Liver (tissue), 9 donors: Measurements from ENCODE around the gene LAMC3. TPM values are rescaled to one million over a fixed set of nuclear protein-coding genes. Genes with fewer than 3 reads are reported as not detected.
A peak's percentile ranks its signal among the peaks of the same experiment; 100 is the strongest.

Experiments
- DNase-seq: peaks from one replicate; pipeline ENCODE4 v3.0.0-alpha.2; 2017; ENCODE audit warnings: low spot score
- H3K27ac ChIP-seq, 2 donors: one replicate each; pipeline ENCODE4 v1.7.0; 2013; ENCODE audit warnings: inconsistent platforms in 2 of 2, low read length in 2 of 2, control low read depth in 1 of 2, low read depth in 1 of 2, mild to moderate bottlenecking in 1 of 2
- H3K27me3 ChIP-seq, 4 donors: one replicate each; pipeline versions ENCODE4 v1.6.1 to v1.7.0; 2013; ENCODE audit warnings: low read length in 3 of 4, inconsistent platforms in 1 of 4, mild to moderate bottlenecking in 1 of 4, moderate library complexity in 1 of 4; ENCODE audit not compliant: control insufficient read depth in 4 of 4, insufficient read depth in 4 of 4
- H3K36me3 ChIP-seq, 4 donors: one replicate each; pipeline versions ENCODE4 v1.6.1 to v1.7.0; 2013; ENCODE audit warnings: low read length in 3 of 4, mild to moderate bottlenecking in 3 of 4, low read depth in 1 of 4, moderate library complexity in 1 of 4; ENCODE audit not compliant: control insufficient read depth in 4 of 4, insufficient read depth in 3 of 4
- H3K4me1 ChIP-seq, 4 donors: one replicate each; pipeline versions ENCODE4 v1.6.1 to v1.7.0; 2013; ENCODE audit warnings: low read length in 3 of 4, mild to moderate bottlenecking in 3 of 4, moderate library complexity in 1 of 4; ENCODE audit not compliant: control insufficient read depth in 4 of 4, insufficient read depth in 4 of 4
- H3K4me3 ChIP-seq, 3 donors: one replicate each; pipeline versions ENCODE4 v1.6.1 to v1.7.0; 2013; ENCODE audit warnings: low read length in 3 of 3, control low read depth in 1 of 3, low read depth in 1 of 3, mild to moderate bottlenecking in 1 of 3
- H3K9ac ChIP-seq, 2 donors: one replicate each; pipeline ENCODE4 v1.7.0; 2013; ENCODE audit warnings: low read length in 2 of 2, mild to moderate bottlenecking in 2 of 2, moderate library complexity in 2 of 2, control low read depth in 1 of 2, low read depth in 1 of 2
- H3K9me3 ChIP-seq, 4 donors: one replicate each; pipeline versions ENCODE4 v1.6.1 to v1.7.0; 2013; ENCODE audit warnings: low read length in 3 of 4; ENCODE audit not compliant: control insufficient read depth in 4 of 4
- CTCF ChIP-seq: fragments of 150-350 bp; IDR thresholded peaks from 2 replicates; pipeline ENCODE4 v1.5.1; 2017; ENCODE audit warnings: improper control_type of control experiment, low read depth, low read length; ENCODE audit not compliant: missing input control
- EGR1 ChIP-seq, 2 donors: IDR thresholded peaks; 2 replicates each; pipeline ENCODE4 v1.6.1; 2016 to 2018; ENCODE audit warnings: antibody characterized with exemption in 2 of 2, low read depth in 2 of 2
- FOXA1 ChIP-seq: IDR thresholded peaks from 2 replicates; pipeline ENCODE4 v1.6.1; 2016; ENCODE audit warnings: antibody characterized with exemption
- FOXA2 ChIP-seq: IDR thresholded peaks from 2 replicates; pipeline ENCODE4 v1.6.1; 2016; ENCODE audit warnings: antibody characterized with exemption
- GABPA ChIP-seq, 2 donors: IDR thresholded peaks in 1 of 2; conservative IDR thresholded peaks in 1 of 2; 2 replicates each; pipeline ENCODE4 v1.6.1; 2016; ENCODE audit warnings: antibody characterized with exemption in 2 of 2, mild to moderate bottlenecking in 1 of 2, moderate library complexity in 1 of 2
- HNF4A ChIP-seq, 2 donors: conservative IDR thresholded peaks; 2 replicates each; pipeline ENCODE4 v1.6.1; 2016; ENCODE audit warnings: antibody characterized with exemption in 2 of 2, mild to moderate bottlenecking in 2 of 2
- HNF4G ChIP-seq: IDR thresholded peaks from 2 replicates; pipeline ENCODE4 v1.6.1; 2016; ENCODE audit warnings: antibody characterized with exemption
- JUND ChIP-seq, 2 donors: IDR thresholded peaks; 2 replicates each; pipeline ENCODE4 v1.6.1; 2016; ENCODE audit warnings: antibody characterized with exemption in 2 of 2
- MAX ChIP-seq: IDR thresholded peaks from 2 replicates; pipeline ENCODE4 v1.6.1; 2016; ENCODE audit warnings: antibody characterized with exemption
- NR2F2 ChIP-seq: IDR thresholded peaks from 2 replicates; pipeline ENCODE4 v1.6.1; 2016; ENCODE audit warnings: antibody characterized with exemption
- RAD21 ChIP-seq, 2 donors: IDR thresholded peaks; 2 replicates each; pipeline ENCODE4 v1.6.1; 2016; ENCODE audit warnings: antibody characterized with exemption in 2 of 2, mild to moderate bottlenecking in 2 of 2
- REST ChIP-seq: IDR thresholded peaks from 2 replicates; pipeline ENCODE4 v1.6.1; 2016; ENCODE audit warnings: antibody characterized with exemption, mild to moderate bottlenecking
- SP1 ChIP-seq: IDR thresholded peaks from 2 replicates; pipeline ENCODE4 v1.6.1; 2018; ENCODE audit warnings: antibody characterized with exemption, mild to moderate bottlenecking
- TAF1 ChIP-seq: conservative IDR thresholded peaks from 2 replicates; pipeline ENCODE4 v1.6.1; 2016; ENCODE audit warnings: antibody characterized with exemption, mild to moderate bottlenecking
- YY1 ChIP-seq: IDR thresholded peaks from 2 replicates; pipeline ENCODE4 v1.6.1; 2016; ENCODE audit warnings: antibody characterized with exemption, mild to moderate bottlenecking
- ZBTB33 ChIP-seq: IDR thresholded peaks from 2 replicates; pipeline ENCODE4 v1.6.1; 2016; ENCODE audit warnings: antibody characterized with exemption
- WGBS: extraction: QIAGEN DNeasy Blood & Tissue Kit; methylation state at CpG from one replicate; pipeline ENCODE4 v1.1.7; 2013; 5-methylcytosine and 5-hydroxymethylcytosine counted together
- polyA plus RNA-seq, 2 donors: library from polyadenylated mRNA; stranded (reverse) in 1 of 2; unstranded in 1 of 2; fragments of 200-250 nt in 1 of 2; fragments of >200 nt in 1 of 2; fragmentation: Nextera tagmentation in 1 of 2; extraction: Ambion mirVana in 1 of 2; gene quantifications; one replicate each; pipeline versions ENCODE4 v1.2.1 to v1.2.3, GENCODE V29; 2013 to 2015
- total RNA-seq, 2 donors: library from RNA; depleted of rRNA; stranded (reverse); fragments of >200 nt; gene quantifications; one replicate each; pipeline ENCODE4 v1.2.3, GENCODE V29; 2014
- TF ChIP-seq, protein P1 (sequence below): IDR thresholded peaks from 2 replicates; pipeline ENCODE4 v1.6.1; 2016; ENCODE audit warnings: antibody characterized with exemption
- donor health status: healthy.
- donor health status: healthy.
- donor health status: healthy.
- donor health status: healthy.
- donor health status: healthy.

LAMC3 gene
- total and polyA plus RNA-seq, 4 donors, result 1.4 to 5.9 (median 2.9) TPM

- no peaks in the 10 kb centered on the region for H3K9me3 ChIP-seq
- H3K4me1 ChIP-seq, result no peaks in the 10 kb centered on the region
- H3K4me3 ChIP-seq, result no peak overlapping the region
- H3K9ac ChIP-seq, result no peak overlapping the region
- peaks cover 0 to 7% (median 3%) of the 10 kb centered on the region in 4 donors for H3K27me3 ChIP-seq
- no peak for DNase-seq
- WGBS, result 60% methylated on average over 2 of the region's 2 CpGs
- TF ChIP-seq TAF1 (no peak), JUND (IDR thresholded peaks at IDR 0.05) (no peak), CTCF (no peak), FOXA2 (no peak), ZBTB33 (no peak), NR2F2 (no peak)
- H3K36me3 ChIP-seq, result no peaks in the 10 kb centered on the region
- no peak overlapping the region for H3K27ac ChIP-seq
These were observed 11.6 kb upstream of the LAMC3 start for GRCh38 chr9:130997395-130997684.

GRCh38 chr9:130997925-130998596 is 10.9 kb upstream of the LAMC3 start:
- Histone ChIP-seq H3K27me3 (peaks cover 0 to 7% (median 3%) of the 10 kb centered on the region in 4 donors), H3K4me1 (no peaks in the 10 kb centered on the region), H3K9ac (no peak overlapping the region), H3K9me3 (no peaks in the 10 kb centered on the region), H3K4me3 (no peak overlapping the region), H3K36me3 (no peaks in the 10 kb centered on the region), H3K27ac (no peak overlapping the region)
- TF ChIP-seq YY1 (no peak), REST (no peak), FOXA1 (no peak), GABPA (IDR thresholded peaks at IDR 0.05 in 1 of 2, conservative IDR thresholded peaks at IDR 0.05 in 1 of 2) (no peak), EGR1 (IDR thresholded peaks at IDR 0.05; ENCODE audit: low read depth in 2 of 2) (no peak), HNF4G (no peak), SP1 (no peak), CTCF (peak; percentile 41), HNF4A (conservative IDR thresholded peaks at IDR 0.05) (no peak), RAD21 (IDR thresholded peaks at IDR 0.05) (peak; percentile 63 to 76), ZBTB33 (no peak), MAX (no peak)
- TF ChIP-seq, protein P1, sequence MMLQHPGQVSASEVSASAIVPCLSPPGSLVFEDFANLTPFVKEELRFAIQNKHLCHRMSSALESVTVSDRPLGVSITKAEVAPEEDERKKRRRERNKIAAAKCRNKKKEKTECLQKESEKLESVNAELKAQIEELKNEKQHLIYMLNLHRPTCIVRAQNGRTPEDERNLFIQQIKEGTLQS, result no peak
- 39% methylated on average over 28 of the region's 28 CpGs for WGBS
- DNase-seq, result peak; percentile 69
